Measurements from ENCODE around the gene COL5A1.

GRCh38 chr9:134750450-134751155 is 109.0 kb downstream of the COL5A1 start:
- TF ChIP-seq POLR2AphosphoS5 (IDR thresholded peaks at IDR 0.05; ENCODE audit: borderline replicate concordance, low read depth, low read length) (no peak), EZH2 (IDR thresholded peaks at IDR 0.05) (no peak), FOXP2 (optimal IDR thresholded peaks at IDR 0.05; ENCODE audit: control extremely low read depth, extremely low read length, insufficient read depth) (no peak)

Measured in SK-N-MC (cell line).